ENCODE data around the gene METTL13.
"Not testable (repeated sequence)": the region's sequence is repeated elsewhere in the genome, so short reads cannot be mapped to it uniquely, and the experiment has no call there.

METTL13 gene

GRCh38 chr1:171796592-171796991 is 15.1 kb downstream of the METTL13 start:
- no peak for FAIRE-seq
- no peak for DNase-seq (ENCODE audit: insufficient read length)
- TF ChIP-seq POLR2A (IDR thresholded peaks at IDR 0.05; ENCODE audit: low read depth, low read length) (no peak), POLR2AphosphoS5 (IDR thresholded peaks at IDR 0.05; ENCODE audit: low read depth, low read length) (no peak), TAF1 (IDR thresholded peaks at IDR 0.05; ENCODE audit: borderline replicate concordance, low read depth, low read length) (no peak)

DNA sequence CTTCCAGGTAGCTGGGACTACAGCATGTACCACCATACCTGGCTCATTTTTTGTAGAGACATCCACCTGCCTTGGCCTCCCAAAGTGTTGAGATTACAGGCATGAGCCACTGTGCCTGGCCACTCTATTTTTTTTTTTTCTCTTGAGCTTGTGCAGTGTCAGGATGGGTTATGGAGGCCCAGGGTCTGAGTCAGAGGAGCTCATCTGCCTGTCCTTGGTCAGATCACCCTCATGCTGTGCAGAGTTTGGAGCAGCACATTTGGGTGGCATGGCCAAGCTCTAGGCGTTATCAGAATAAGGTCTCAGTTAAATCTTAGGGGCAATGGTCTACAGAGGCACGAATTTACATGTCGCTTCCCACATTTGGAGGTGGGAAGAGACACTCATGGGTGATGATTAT is 16.9 kb downstream of the METTL13 start:
- TF ChIP-seq POLR2A (IDR thresholded peaks at IDR 0.05; ENCODE audit: low read depth, low read length) (no peak), TAF1 (IDR thresholded peaks at IDR 0.05; ENCODE audit: borderline replicate concordance, low read depth, low read length) (no peak), POLR2AphosphoS5 (IDR thresholded peaks at IDR 0.05; ENCODE audit: low read depth, low read length) (no peak)
- DNase-seq (ENCODE audit: insufficient read length) (no peak), FAIRE-seq (no peak)

DNA sequence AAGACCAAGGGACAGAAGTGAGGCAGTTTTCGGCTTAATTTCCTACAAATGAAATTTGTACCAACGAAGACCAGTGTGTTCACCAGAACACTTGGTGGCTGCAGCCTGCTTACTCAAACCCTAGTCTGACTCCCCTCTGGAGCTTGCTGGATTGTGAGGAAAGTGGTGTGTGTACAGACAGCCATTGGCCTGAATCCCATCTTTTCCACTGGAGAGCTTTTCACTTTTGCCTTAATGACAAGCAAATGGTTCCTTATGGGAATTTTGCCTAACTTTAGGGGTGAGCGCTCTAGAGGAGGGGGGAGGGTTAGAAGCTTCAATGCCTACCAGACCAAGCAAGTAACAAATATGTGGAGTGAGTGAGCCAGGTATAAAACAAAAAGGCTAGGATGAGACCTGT is 17.3 kb downstream of the METTL13 start:
- FAIRE-seq, result no peak
- no peak for TF ChIP-seq POLR2A (IDR thresholded peaks at IDR 0.05; ENCODE audit: low read depth, low read length)
- no peak for TF ChIP-seq TAF1 (IDR thresholded peaks at IDR 0.05; ENCODE audit: borderline replicate concordance, low read depth, low read length)
- TF ChIP-seq POLR2AphosphoS5 (IDR thresholded peaks at IDR 0.05; ENCODE audit: low read depth, low read length), result no peak

DNA sequence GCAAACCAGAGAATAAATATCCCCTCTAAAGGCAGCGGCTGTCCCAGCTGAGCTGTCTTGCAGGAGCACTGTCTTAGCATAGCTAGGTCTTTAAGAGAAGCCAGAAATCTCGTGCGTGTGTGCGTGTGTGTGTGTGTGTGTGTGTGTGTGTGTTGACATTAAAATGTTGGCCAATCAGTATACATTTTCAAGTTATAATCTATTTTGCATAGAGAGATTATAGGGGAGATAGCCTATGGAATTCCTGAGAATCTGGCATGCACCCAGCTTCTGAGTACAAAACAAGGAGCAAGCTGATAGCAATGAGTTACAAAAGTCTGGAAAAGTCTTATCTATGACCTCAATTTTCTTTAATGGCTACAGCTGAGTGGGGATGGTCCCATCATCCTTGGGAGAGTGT is 17.7 kb downstream of the METTL13 start:
- no peak for TF ChIP-seq TAF1 (IDR thresholded peaks at IDR 0.05; ENCODE audit: borderline replicate concordance, low read depth, low read length)
- no peak for TF ChIP-seq POLR2A (IDR thresholded peaks at IDR 0.05; ENCODE audit: low read depth, low read length)
- no peak for TF ChIP-seq POLR2AphosphoS5 (IDR thresholded peaks at IDR 0.05; ENCODE audit: low read depth, low read length)
- FAIRE-seq (no peak), DNase-seq (ENCODE audit: insufficient read length) (no peak)

More for the DNA sequence above, 17.3 kb downstream of the METTL13 start:
- no peak for DNase-seq (ENCODE audit: insufficient read length)

DNA sequence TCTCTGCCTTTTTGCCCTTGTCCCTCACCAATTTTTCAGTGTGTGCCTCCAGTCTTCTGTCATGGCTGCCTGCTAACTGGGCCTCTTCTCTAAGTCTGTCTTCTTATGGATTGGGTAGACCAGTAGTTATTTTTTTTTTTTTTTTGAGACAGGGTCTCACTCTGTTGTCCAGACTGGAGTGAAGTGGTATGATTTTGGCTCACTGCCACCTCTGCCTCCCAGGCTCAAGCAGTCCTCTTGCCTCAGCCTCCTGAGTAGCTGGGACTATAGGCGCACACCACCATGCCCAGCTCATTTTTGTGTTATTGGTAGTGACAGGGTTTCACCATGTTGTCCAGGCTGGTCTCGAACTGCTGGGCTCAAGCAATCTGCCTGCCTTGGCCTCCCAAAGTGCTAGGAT is 18.2 kb downstream of the METTL13 start:
- DNase-seq (ENCODE audit: insufficient read length); FAIRE-seq: not testable (repeated sequence)

DNA sequence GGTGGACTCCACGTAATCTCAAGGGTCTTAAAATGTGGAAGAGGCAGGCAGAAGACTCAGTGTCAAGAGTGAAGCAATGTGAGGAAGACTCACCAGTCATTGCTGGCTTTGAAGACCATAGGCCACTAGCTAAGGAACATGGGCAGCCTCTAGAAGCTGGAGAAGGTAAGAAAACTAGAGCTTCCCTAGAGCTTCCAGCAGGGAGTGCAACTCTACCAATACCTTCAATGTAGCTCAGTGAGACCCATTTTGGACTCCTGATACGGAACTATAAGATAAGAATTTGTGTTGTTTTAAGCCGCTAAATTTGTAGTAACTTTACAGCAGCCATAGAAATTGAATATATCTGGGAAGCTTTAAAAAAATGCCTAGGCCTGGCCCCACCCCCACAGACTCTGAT is 18.9 kb downstream of the METTL13 start:
- no peak for DNase-seq (ENCODE audit: insufficient read length)
- TF ChIP-seq POLR2A (IDR thresholded peaks at IDR 0.05; ENCODE audit: low read depth, low read length), result no peak
- TF ChIP-seq TAF1 (IDR thresholded peaks at IDR 0.05; ENCODE audit: borderline replicate concordance, low read depth, low read length), result no peak
- TF ChIP-seq POLR2AphosphoS5 (IDR thresholded peaks at IDR 0.05; ENCODE audit: low read depth, low read length), result no peak
- no peak for FAIRE-seq

DNA sequence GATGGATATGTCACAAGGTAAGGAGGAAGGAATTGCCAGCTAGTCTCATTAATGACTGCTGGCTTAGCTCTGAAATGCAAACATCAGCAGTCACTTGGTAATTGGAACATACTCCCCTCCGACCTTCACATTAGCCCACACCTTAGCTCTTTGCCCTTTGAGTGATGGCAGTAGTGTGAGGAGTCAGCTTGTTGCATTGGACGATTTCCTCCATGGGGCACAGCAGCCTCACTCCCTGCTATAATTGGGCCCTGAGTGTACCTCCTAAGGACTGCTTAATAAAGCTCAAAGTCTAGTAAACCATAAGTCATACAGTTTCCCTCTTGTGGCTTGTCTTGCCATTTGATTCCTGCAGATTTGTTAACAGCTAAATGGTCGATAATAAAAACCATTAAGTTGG is 19.4 kb downstream of the METTL13 start:
- DNase-seq (ENCODE audit: insufficient read length), result no peak

GRCh38 chr1:171801487-171801891 is 20.0 kb downstream of the METTL13 start:
- DNase-seq (ENCODE audit: insufficient read length), result no peak
- no peak for FAIRE-seq
- TF ChIP-seq POLR2A (IDR thresholded peaks at IDR 0.05; ENCODE audit: low read depth, low read length) (no peak), TAF1 (IDR thresholded peaks at IDR 0.05; ENCODE audit: borderline replicate concordance, low read depth, low read length) (no peak), POLR2AphosphoS5 (IDR thresholded peaks at IDR 0.05; ENCODE audit: low read depth, low read length) (no peak)

More for the DNA sequence above, 19.4 kb downstream of the METTL13 start:
- TF ChIP-seq POLR2A (IDR thresholded peaks at IDR 0.05; ENCODE audit: low read depth, low read length), result no peak
- no peak for TF ChIP-seq TAF1 (IDR thresholded peaks at IDR 0.05; ENCODE audit: borderline replicate concordance, low read depth, low read length)
- TF ChIP-seq POLR2AphosphoS5 (IDR thresholded peaks at IDR 0.05; ENCODE audit: low read depth, low read length), result no peak
- FAIRE-seq, result no peak

DNA sequence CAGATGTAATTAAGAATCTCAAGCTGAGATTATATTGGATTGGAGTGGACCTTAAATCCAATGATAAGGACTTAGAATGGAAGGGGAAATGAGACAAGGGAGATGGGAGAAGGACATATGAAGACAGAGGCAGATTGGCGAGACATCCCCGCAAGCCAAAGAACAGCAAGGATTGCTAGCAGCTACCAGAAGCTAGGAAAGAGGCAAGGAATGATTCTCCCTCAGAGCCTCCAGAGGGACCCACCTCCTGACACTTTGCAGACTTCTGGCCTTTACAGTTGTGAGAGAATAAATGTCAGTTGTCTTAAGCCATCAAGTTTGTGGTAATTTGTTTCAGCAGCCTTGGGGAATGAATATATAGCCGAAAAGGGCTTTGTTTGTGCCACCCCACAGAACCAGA is 20.7 kb downstream of the METTL13 start:
- DNase-seq (ENCODE audit: insufficient read length), result no peak
- TF ChIP-seq TAF1 (IDR thresholded peaks at IDR 0.05; ENCODE audit: borderline replicate concordance, low read depth, low read length) (no peak), POLR2A (IDR thresholded peaks at IDR 0.05; ENCODE audit: low read depth, low read length) (no peak), POLR2AphosphoS5 (IDR thresholded peaks at IDR 0.05; ENCODE audit: low read depth, low read length) (no peak)
- no peak for FAIRE-seq

DNA sequence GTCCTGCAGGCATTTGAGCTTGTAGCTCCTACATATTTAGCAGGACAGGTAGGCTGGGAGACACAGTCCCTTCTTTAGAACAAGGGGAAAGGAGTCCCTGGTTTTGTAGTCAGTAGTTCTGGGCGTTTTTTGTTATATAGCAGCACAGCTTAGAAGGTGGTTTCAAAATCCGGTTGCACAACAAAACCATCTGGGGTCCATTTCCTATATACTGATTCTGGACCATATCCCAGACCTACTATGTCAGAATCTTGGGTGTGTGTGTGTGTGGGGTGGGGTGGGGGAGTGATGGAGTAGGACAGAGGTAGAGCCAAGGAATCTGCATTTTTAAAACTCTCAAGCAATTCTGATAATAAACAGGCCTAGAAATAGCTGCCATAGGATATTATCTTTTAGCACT is 21.6 kb downstream of the METTL13 start:
- TF ChIP-seq POLR2A (IDR thresholded peaks at IDR 0.05; ENCODE audit: low read depth, low read length) (no peak), TAF1 (IDR thresholded peaks at IDR 0.05; ENCODE audit: borderline replicate concordance, low read depth, low read length) (no peak), POLR2AphosphoS5 (IDR thresholded peaks at IDR 0.05; ENCODE audit: low read depth, low read length) (no peak)
- DNase-seq (ENCODE audit: insufficient read length) (no peak), FAIRE-seq (no peak)

GRCh38 chr1:171803461-171804022 is 22.1 kb downstream of the METTL13 start:
- TF ChIP-seq POLR2AphosphoS5 (IDR thresholded peaks at IDR 0.05; ENCODE audit: low read depth, low read length) (no peak), POLR2A (IDR thresholded peaks at IDR 0.05; ENCODE audit: low read depth, low read length) (no peak), TAF1 (IDR thresholded peaks at IDR 0.05; ENCODE audit: borderline replicate concordance, low read depth, low read length) (no peak)
- DNase-seq (ENCODE audit: insufficient read length), result no peak
- no peak for FAIRE-seq

DNA sequence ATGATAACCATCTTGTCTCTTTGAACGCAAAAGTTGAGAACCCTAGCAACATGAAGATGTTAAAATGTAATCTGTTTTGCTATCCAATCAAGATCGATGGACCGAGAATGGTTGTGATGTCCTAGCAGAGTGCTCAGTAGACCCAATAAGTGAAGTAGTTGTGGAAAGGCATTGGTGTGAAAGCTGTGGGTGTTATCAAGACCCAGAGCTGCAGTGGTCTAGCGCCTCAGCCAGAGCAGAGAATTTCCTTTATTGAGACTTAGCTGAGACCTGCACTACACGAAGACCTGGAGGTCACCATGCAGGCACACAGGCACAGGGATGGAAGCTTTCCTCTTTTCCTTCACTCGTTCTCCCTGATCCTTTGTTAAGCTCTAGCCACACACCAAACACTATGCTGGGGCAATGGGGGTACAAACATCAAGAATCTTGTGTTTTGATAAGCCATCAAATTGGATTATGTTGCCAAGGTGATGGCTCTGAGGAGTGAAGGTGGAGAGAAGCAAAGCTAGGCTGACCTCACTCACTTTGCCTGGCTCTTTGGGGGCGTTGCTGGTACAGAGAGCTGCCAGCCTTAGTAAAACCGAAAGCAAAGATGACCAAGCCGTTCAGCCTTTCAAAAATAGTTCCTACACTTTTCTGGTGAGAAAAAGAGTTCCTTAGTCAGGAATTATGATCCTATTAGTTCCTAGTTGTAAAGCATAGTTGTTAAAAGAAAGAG is 24.1 kb downstream of the METTL13 start:
- DNase-seq (ENCODE audit: insufficient read length), result peak; percentile 31
- no peak for TF ChIP-seq POLR2AphosphoS5 (IDR thresholded peaks at IDR 0.05; ENCODE audit: low read depth, low read length)
- TF ChIP-seq TAF1 (IDR thresholded peaks at IDR 0.05; ENCODE audit: borderline replicate concordance, low read depth, low read length), result no peak
- TF ChIP-seq POLR2A (IDR thresholded peaks at IDR 0.05; ENCODE audit: low read depth, low read length), result no peak
- no peak for FAIRE-seq

Measured in GM12892 (cell line).